NCI-H2029 treated with DMSO at 0.1 percent for 48 hours (cell line): ENCODE measurements around the gene NUDT7.

Experiments
- DNase-seq: peaks from one replicate; lab custom pipeline; 2025; lab: John Stamatoyannopoulos, UW

The NUDT7 gene

GRCh38 chr16:77724174-77724573 lies 1.9 kb downstream of the NUDT7 start:
- DNase-seq: no peak

DNA sequence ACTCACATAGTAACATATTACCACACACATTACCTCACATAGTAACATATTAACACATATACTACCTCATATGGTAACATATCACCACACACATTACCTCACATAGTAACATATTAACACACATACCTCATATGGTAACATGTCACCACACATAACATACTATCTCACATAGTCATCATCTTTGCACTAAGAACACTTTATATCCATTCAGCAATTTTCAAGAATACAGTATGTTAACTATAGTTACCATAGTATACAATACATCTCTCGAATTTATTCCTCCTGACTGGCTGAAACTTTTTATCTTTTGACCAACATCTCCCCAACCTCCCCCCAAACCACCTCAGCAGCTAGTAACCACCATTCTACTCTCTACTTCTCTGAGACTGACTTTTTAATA lies 7.6 kb downstream of the NUDT7 start:
- DNase-seq: no peak

DNA sequence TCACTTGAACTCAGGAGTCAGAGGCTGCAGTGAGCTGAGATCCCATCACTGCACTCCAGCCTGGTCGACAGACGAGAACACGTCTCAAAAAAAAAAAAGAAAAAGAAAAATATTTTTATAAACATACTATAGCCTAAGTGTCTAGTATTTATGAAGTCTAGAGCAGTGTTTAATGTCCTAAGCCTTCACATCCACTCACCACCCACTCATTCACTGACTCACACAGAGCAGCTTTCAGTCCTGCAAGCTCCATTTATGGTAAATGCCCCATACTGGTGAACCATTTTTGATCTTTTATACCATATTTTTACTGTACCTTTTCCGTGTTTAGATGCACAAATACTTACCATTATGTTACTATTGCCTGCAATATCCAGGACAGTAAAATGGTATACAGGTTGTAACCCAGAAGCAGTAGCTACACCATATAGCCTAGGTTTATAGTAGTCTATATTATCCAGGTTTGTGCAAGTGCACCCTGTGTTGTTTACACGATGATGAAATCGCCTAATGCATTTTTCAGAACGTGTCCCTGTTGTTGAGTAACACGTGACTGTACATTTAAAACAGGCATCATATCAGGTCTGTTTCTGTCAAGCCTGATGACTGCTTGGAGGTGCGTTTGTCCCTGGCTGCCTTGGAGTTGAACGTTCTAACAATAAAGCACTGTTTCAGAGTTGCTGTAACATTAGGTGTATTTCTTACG lies 10.1 kb downstream of the NUDT7 start:
- DNase-seq: no peak

GRCh38 chr16:77736879-77737278 lies 14.6 kb downstream of the NUDT7 start:
- no peak for DNase-seq

GRCh38 chr16:77738706-77739558 lies 16.6 kb downstream of the NUDT7 start:
- DNase-seq: no peak

DNA sequence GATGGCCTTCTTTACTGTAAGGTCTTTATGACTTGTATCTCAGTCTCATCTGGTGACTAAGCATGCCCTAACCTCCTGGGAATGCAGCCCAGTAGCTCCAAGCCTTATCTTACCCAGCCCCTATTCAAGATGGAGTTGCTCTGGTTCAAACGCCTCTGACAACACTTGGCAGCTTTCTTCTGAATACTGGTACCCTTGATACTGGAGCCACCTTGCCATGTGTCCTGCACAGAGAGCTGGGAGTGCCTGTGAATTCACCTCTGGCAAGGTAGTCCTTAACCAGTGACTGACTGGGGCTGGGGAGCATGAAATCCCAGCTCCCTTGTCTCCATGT lies 17.2 kb downstream of the NUDT7 start:
- DNase-seq: no peak

DNA sequence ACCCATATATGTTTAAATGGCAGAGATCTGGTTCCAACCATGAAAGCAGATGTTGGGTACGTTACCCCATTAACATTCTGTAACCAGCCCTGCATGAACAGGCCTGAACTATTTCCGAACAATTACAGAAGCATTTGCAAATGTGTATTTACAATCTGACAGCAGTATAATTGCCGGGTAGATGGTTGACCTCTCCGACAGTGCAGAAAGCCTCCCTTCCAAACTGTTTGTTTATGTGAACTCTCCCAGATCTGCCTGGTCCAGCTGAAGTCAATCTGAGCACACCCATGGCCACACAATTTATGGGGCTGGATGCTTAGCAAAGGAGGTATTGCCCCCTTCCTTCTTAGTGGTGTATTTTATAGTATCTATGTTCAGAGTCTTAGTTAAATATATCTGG lies 21.8 kb downstream of the NUDT7 start:
- no peak for DNase-seq

GRCh38 chr16:77745972-77746371 lies 23.7 kb downstream of the NUDT7 start:
- no peak for DNase-seq

DNA sequence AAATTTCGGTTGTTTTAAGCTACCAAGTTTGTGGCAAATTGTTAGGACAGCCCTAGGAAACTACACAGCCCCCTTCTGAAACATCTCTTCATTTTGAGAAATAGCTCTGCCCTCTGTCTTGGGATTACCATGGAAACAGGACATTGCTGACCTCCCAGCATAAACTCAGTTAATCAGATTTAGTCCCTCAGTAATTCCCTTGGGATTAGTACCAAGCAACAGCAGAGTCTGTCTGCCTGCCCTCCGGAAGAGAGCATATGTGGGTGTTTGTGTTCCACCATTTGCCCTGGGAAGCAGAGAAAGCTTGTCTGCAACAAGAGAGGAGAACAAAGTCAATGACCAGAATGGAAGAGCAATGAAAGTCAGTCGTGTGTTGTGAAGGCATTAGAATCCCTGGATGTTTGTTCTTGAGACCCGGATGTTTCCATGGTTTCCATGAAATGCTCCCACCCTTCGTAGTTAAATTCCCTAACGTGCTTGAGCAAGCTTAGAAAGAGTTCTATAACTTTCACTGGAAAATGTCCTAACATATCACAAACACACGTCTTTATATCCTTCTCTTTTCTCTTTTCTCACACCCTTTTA lies 26.2 kb downstream of the NUDT7 start:
- no peak for DNase-seq

GRCh38 chr16:77749415-77749814 lies 27.1 kb downstream of the NUDT7 start:
- no peak for DNase-seq

GRCh38 chr16:77758046-77758445 lies 35.7 kb downstream of the NUDT7 start:
- no peak for DNase-seq

- no peak for DNase-seq
Measured at GRCh38 chr16:77758508-77758907, 36.2 kb downstream of the NUDT7 start.

- DNase-seq: no peak
Measured at GRCh38 chr16:77759201-77759600, 36.9 kb downstream of the NUDT7 start.

DNA sequence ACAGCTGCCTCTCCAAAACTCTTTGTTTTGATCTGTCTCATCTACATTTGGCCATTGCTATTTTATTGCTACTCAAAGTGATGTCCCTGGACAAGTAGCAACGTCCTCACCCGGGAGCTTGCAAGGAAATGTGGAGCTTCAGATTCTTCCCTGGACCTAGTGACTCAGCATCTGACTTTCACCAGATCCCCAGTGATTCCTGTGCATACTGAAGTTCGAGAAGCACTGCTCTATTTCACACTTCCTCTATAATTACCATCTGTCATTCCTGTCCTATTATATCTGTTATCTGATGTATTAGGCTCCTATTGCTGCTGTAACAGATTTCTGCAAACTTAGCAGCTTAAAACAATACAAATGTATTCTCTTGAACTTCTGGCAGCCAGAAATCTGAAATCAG lies 37.5 kb downstream of the NUDT7 start:
- DNase-seq: no peak

DNA sequence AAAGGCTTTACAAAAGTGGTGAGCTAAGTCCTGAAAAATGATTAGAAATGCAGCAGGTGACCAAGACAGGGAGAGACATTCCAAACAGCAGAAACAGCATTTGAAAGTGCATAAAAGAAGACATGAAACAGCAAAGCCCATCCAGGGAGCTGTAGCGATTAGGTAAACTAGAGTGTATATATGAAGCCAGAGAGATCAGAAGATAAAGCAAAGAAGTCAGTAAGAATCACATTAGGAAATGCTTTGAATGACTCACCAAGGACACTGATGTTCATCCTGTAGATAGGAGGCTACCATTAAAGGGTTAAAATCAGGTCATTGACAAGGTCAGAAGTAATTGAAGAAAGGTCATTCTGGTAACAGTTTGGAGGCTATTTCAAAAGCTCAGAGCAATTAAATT lies 38.5 kb downstream of the NUDT7 start:
- DNase-seq: no peak

GRCh38 chr16:77761204-77761603 lies 38.9 kb downstream of the NUDT7 start:
- DNase-seq: no peak

- no peak for DNase-seq
Measured at GRCh38 chr16:77762262-77762661, 39.9 kb downstream of the NUDT7 start.

DNA sequence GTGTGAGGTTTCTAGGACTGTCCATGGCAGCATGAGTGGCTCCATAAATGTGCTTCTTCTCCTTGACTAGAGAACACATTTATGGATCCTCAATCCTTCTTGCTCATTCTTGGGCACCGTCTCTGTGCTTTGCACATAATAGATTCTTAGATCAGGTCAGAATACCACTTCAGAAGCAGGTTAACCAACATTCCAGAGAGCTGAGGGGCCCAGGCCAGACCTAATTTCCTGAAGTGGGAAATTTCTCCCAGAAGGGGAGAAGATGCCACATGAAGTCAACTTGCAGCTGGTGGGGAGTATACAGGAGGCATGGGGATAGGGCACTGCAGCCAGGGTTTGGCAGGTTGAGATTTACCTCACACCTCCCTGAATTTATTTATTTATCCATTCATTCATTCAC lies 41.7 kb downstream of the NUDT7 start:
- DNase-seq: no peak

DNA sequence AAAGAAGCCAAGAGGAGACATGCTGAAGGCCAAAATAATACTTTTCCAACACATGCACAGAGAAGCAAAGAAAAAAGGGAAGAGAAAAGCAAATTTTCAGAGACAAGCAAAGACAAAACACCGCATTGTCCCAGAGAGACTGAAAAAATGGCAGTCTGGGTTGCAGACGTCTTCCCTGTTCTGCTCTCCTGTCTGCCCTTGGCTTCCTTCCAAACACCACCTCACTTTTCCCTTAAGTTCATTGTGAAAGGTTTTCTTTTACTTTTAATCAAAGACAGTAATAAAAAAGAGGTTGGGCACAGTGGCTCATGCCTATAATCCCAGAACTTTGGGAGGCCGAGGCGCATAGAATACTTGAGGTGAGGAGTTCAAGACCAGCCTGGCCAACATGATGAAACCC lies 44.9 kb downstream of the NUDT7 start:
- no peak for DNase-seq

DNA sequence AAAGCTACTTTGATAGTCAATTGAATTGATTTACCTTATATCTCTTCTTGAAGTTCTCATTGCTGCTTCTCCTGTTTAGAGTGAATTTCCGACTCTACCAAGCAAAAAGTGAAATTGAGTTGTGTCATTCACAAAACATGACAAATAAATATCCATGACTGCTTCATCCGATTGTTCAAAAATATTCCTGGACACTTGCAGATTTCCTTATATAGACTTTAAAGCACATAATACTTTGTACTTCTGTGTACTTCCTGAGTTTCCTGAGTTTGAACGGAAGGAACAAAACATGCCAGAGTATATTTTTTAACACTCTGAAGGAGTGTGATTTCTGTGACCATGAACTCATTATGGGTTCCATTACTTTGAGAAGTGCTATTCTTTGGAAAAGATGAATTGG lies 45.5 kb downstream of the NUDT7 start:
- no peak for DNase-seq

DNA sequence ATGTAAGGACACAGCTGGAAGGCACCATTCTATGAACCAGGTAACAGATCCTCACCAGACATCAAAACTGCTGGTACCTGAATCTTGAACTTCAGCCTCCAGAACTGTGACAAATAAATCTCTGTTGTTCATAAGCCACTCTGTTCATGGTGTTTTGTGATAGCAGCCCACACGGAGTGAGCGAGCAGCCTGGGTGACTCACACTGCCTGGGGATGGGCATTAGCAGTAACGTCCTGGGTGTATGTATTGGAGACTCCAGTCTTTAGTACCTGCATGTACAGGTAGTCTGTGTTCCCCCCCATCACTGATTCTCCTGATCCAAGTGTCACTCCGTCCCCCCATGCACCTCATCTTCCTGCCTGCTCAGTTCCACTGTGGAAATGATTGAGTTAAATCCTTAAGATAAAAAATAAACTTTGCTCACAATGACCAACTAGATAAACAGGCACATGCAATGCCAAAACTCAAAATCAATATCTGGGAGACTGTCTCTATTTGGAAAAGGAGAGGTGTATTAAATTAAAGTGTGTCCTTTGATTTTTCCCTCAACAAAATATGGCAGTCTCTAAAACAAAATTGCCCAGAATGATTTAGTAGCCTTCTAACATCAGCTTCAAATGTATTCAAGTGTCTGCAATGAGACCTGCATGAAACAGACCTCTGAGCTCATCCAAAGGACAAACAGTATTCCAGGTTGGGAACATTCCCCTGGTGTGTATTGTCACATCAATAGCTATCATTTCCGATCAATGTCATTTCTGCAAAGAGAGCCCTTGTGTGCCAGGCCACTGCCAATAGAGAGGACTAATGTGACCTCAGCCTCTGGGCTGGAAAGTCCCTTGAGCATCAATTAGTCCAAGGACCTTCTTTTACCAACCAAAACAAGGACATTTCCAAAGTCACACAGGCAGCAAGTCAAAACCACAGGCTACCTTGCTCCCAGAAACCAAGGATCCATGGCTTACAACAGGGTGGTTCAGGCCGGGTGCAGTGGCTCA lies 53.9 kb downstream of the NUDT7 start:
- DNase-seq: no peak

DNA sequence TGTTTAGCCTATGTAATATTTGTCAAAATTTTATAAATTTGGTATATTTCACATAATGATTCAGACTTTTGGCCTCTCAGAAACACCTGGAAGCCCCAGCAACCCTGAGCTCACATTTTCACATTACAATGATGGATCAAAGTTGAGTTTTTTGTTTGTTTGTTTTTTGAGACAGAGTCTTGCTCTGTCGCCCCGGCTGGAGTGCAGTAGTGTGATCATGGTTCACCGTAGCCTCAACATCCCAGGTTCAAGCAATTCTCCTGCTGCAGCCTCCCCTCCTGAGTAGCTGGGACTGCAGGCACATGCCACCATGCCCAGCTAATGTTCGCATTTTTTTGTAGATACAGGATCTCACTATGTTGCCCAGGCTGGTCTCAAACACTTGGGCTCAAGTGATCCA lies 55.4 kb downstream of the NUDT7 start:
- no peak for DNase-seq
